Kidney (tissue), 14 donors: Measurements from ENCODE around the gene GNB1L. TPM values are rescaled to one million over a fixed set of nuclear protein-coding genes. Genes with fewer than 3 reads are reported as not detected.

Source experiments
- DNase-seq, 5 donors: peaks; one replicate each; pipeline ENCODE4 v3.0.0-alpha.2; 2013 to 2020
- FAIRE-seq: peaks from 2 replicates; lab custom pipeline; 2012; peaks lifted over from hg19 to GRCh38; lab: Jason Lieb, UNC
- H3K27ac ChIP-seq, 2 donors: one replicate each; pipeline ENCODE4 v1.7.0; 2013; ENCODE audit warnings: low read depth in 2 of 2, low read length in 2 of 2, inconsistent platforms in 1 of 2
- H3K27me3 ChIP-seq: one replicate; pipeline ENCODE4 v1.7.1; 2013; ENCODE audit warnings: low read length, inconsistent platforms; ENCODE audit not compliant: control insufficient read depth, insufficient read depth
- H3K36me3 ChIP-seq, 3 donors: one replicate each; pipeline versions ENCODE4 v1.7.0 to v1.7.1; 2013; ENCODE audit warnings: low read length in 3 of 3, control low read depth in 1 of 3, inconsistent platforms in 1 of 3; ENCODE audit not compliant: insufficient read depth in 3 of 3, control insufficient read depth in 2 of 3
- H3K4me1 ChIP-seq, 3 donors: one replicate each; pipeline versions ENCODE4 v1.7.0 to v1.7.1; 2013; ENCODE audit warnings: low read length in 3 of 3, inconsistent platforms in 1 of 3, low read depth in 1 of 3; ENCODE audit not compliant: control insufficient read depth in 2 of 3, insufficient read depth in 2 of 3
- H3K4me3 ChIP-seq, 3 donors: one replicate each; pipeline versions ENCODE4 v1.7.0 to v1.8.1; 2013; ENCODE audit warnings: low read length in 3 of 3, control low read depth in 1 of 3, inconsistent platforms in 1 of 3
- H3K9ac ChIP-seq, 3 donors: one replicate each; pipeline versions ENCODE4 v1.7.0 to v1.7.1; 2013; ENCODE audit warnings: low read length in 3 of 3, control low read depth in 1 of 3, inconsistent platforms in 1 of 3
- H3K9me3 ChIP-seq, 3 donors: one replicate each; pipeline versions ENCODE4 v1.7.0 to v1.7.1; 2013; ENCODE audit warnings: low read length in 3 of 3, control low read depth in 1 of 3, inconsistent platforms in 1 of 3; ENCODE audit not compliant: control insufficient read depth in 2 of 3, insufficient read depth in 1 of 3
- intact Hi-C: fragments of 100-400 bp; cut with DNase I; formaldehyde crosslinking; loops from one replicate; pipeline ENCODE4 v1.11.1; 2022
- polyA plus RNA-seq: library from polyadenylated mRNA; stranded (reverse); fragments of 350-450 nt; fragmentation: Illumina TruSeq; extraction: RNeasy Lipid Tissue Mini Kit (QIAGEN cat#74804); gene quantifications from one replicate; pipeline ENCODE4 v1.2.3, GENCODE V29; 2014; ENCODE audit warnings: low read depth, low replicate concordance; ENCODE audit not compliant: insufficient read depth
- total RNA-seq: library from RNA; stranded (reverse); fragmentation: NEBNext Ultra II Directional; extraction: Animal tissue kit (Norgen Biotek cat#: 25700); gene quantifications from one replicate; pipeline ENCODE4 v1.2.1, GENCODE V29; 2021
- TF ChIP-seq, protein P1 (sequence below): IDR thresholded peaks from 3 replicates; pipeline ENCODE4 v1.5.1; 2012; ENCODE audit warnings: mild to moderate bottlenecking, moderate library complexity, borderline replicate concordance; ENCODE audit not compliant: insufficient read depth; ENCODE audit errors: extremely low read depth
- donor health status: control.
- donor health status: control.
- donor health status: control.
- donor health status: control.
- donor health status: control.
- donor health status: DM: yes; HTN: yes; CAD: no.
- donor health status: Normal renal cell carcinoma (clear cell type).

The GNB1L gene
- total and polyA plus RNA-seq, 2 donors from 2014 or later = 4.0 to 4.4 TPM

DNA sequence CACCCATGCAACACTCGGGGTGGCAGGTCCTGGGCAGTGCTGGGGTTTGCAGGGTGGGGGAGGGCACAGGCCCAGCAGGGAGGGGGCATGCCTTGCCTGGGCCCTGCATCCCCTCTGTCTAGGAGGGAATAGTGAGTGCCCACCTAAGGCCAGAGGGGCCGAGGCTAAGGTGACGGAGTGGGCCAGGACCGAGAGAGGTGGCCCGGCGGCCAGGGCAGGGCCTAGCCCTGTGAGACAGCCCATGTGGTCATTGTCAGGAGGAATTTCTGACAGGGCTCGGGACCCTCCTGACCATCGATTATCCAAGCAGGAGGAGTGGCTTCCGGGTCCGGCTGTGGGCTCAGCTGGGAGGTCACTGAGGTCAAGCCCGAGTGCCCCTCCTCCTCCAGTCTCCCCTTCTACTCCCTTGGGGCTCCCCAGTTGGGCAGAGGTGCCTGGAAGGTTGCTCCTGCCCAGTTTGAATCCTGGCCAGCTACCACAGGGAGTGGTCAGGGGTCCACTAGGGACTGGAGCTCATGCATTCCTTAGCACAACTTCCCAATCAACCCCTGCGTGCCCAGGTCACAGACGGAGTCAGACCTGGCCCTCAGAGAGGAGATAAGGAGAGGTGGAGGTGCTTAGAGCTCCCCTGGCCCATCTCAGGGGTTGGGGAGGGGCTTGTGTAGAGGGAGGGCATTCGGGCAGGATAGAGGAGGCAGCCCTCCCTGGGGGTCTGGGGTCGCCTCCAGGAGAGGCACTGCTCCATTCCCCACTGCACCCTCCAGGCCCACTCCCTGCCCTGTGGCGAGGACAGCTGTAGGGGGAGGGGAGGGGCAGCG is 116.6 kb downstream of the GNB1L start:
- no peak overlapping the region for H3K27ac ChIP-seq
- no peak for FAIRE-seq
- intact Hi-C loops = no loop called here

DNA sequence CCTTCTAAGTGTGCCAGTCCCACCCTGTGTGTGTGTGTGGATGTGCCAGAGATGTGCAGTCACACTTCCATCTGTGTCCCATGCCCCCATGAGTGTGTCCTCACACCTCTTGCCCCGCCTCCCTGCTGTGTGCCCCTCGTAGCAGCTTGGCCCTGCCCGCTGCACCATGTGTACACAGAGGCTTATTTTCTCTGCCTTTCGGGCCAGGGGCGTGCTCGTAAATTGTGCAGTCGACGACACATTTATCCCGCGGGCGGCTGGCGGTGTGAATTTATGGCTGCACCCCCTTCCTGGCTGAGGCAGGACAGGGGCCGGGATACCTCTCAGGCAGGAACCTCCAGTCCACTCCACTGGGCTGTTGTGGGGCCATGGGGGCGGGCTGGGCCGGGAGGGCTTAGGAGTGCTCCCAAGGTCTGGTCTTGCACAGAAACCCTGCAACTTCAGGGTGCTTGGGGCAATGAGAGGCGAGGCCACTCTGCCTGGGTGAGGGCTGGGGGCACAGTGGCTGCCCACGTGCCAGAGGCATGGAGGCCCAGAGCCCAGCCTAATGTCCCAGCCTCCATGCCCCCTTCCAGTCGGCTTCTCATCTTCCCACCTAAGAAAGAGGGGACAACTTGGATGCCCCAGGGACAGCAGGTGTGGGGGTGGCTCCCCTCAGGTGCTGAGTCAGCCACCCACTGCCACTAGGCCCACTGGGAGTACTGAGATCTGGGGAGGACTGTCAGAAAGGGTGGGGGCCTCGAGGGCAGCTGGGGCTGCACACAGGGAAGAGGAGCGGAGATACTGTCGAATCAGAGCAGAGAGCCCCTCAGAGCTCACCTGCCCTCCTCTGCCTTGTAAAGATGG is 118.8 kb downstream of the GNB1L start:
- TF ChIP-seq, protein P1, sequence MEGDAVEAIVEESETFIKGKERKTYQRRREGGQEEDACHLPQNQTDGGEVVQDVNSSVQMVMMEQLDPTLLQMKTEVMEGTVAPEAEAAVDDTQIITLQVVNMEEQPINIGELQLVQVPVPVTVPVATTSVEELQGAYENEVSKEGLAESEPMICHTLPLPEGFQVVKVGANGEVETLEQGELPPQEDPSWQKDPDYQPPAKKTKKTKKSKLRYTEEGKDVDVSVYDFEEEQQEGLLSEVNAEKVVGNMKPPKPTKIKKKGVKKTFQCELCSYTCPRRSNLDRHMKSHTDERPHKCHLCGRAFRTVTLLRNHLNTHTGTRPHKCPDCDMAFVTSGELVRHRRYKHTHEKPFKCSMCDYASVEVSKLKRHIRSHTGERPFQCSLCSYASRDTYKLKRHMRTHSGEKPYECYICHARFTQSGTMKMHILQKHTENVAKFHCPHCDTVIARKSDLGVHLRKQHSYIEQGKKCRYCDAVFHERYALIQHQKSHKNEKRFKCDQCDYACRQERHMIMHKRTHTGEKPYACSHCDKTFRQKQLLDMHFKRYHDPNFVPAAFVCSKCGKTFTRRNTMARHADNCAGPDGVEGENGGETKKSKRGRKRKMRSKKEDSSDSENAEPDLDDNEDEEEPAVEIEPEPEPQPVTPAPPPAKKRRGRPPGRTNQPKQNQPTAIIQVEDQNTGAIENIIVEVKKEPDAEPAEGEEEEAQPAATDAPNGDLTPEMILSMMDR = no peak
- Histone ChIP-seq H3K36me3 (no peaks in the 10 kb centered on the region), H3K9me3 (no peaks in the 10 kb centered on the region), H3K9ac (no peak overlapping the region), H3K27me3 (no peaks in the 10 kb centered on the region), H3K4me1 (peaks cover 0 to 2% (median 0%) of the 10 kb centered on the region in 3 donors), H3K27ac (no peak overlapping the region), H3K4me3 (no peak overlapping the region)
- FAIRE-seq (no peak), DNase-seq (peak in 2 of 5 donors; percentile 66 to 79)
- intact Hi-C loops = no loop called here

More for the DNA sequence above, 116.6 kb downstream of the GNB1L start:
- H3K4me1 ChIP-seq = no peaks in the 10 kb centered on the region
- DNase-seq = no peak
- no peak overlapping the region for H3K4me3 ChIP-seq
- TF ChIP-seq, protein P1 = no peak
- no peaks in the 10 kb centered on the region for H3K9me3 ChIP-seq
- H3K9ac ChIP-seq = no peak overlapping the region
- H3K36me3 ChIP-seq = no peaks in the 10 kb centered on the region
- no peaks in the 10 kb centered on the region for H3K27me3 ChIP-seq

DNA sequence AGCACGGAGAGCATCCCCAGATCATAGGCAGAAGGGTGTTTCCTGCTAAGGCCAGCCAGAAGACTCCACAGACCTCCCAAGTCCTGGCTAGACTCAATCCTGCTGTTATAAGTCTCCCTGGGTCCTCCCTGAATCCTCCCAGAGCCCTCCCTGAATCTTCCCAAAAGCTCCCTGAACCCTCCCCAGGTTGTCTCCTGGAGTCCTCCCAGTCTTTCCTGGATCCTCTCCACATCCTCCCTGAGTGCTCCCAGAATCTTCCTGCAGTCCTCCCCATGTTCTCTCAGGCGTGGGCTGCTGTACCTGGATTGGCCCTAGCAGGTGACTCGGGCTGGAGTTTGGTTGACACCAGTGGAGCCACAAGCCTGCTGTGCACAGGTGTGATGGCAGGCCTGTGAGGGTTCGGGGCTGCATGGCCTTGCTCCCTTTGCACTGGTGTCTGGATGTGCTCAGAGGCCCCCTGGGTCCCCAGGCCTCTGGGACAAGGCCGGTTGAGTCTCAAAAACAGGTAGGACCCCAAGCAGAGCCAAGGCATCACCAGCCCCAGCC is 119.8 kb downstream of the GNB1L start:
- H3K9me3 ChIP-seq = no peaks in the 10 kb centered on the region
- H3K4me3 ChIP-seq = no peak overlapping the region
- DNase-seq = no peak
- no peaks in the 10 kb centered on the region for H3K27me3 ChIP-seq
- H3K36me3 ChIP-seq = no peaks in the 10 kb centered on the region
- no peak overlapping the region for H3K9ac ChIP-seq
- H3K27ac ChIP-seq = no peak overlapping the region
- intact Hi-C loops = loop anchor here (5.0 kb wide), 1 partner anchor 177 kb away; no protein-coding TSS in a partner anchor
- TF ChIP-seq, protein P1 = no peak
- H3K4me1 ChIP-seq = peaks cover 0 to 4% (median 0%) of the 10 kb centered on the region in 3 donors
- no peak for FAIRE-seq
